HG02678 (cell line): ENCODE measurements around the gene HSPB1.
"Not testable (repeated sequence)": the region's sequence is repeated elsewhere in the genome, so short reads cannot be mapped to it uniquely, and the experiment has no call there.

Experiments used
- ATAC-seq: cut with Tn5 transposase; IDR thresholded peaks from one replicate; pipeline ENCODE4 v1.9.1; 2021; ENCODE audit warnings: mild to moderate bottlenecking, moderate library complexity; ENCODE audit not compliant: unreplicated experiment

Gene HSPB1

DNA sequence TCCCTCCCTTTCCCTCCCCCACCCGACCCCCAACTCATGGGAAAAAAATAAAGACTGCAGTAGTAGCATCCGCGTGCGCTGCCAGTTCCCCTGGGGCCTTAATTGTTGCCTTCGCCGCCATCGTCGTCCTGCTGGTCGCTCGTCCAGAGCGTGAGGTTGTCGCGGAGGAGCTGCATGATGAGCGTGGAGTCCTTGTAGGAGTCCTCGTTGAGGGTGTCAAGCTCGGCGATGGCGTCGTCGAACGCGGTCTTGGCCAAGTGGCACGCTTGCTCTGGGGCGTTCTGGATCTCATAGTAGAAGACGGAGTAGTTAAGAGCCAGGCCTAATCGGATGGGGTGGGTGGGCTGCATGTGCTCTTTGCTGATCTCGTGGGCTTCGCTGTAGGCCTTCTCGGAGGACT is 27.0 kb downstream of the HSPB1 start:
- no peak for ATAC-seq

- no peak for ATAC-seq
Measured at GRCh38 chr7:76330261-76330660, 27.8 kb downstream of the HSPB1 start.

GRCh38 chr7:76330673-76331072 is 28.2 kb downstream of the HSPB1 start:
- ATAC-seq = no peak

DNA sequence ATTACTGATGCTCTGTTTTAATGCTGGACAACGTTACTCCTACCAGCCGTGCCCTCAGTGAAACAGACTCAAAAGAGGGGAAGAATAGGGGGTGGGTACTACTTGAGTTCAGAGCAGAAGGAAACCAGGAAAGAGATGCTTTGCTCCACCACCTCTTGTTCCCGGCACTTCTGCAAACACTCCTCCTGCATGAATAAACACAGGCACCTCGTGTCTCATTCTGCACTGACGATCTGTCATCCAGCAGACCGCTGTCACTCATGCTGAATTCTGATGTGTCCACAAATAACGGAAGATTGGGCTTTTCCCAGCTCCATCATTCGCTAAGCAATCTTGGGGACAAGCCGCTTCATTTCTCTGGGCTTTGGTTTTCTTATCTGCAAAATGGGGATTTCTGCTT is 29.6 kb downstream of the HSPB1 start:
- no peak for ATAC-seq

DNA sequence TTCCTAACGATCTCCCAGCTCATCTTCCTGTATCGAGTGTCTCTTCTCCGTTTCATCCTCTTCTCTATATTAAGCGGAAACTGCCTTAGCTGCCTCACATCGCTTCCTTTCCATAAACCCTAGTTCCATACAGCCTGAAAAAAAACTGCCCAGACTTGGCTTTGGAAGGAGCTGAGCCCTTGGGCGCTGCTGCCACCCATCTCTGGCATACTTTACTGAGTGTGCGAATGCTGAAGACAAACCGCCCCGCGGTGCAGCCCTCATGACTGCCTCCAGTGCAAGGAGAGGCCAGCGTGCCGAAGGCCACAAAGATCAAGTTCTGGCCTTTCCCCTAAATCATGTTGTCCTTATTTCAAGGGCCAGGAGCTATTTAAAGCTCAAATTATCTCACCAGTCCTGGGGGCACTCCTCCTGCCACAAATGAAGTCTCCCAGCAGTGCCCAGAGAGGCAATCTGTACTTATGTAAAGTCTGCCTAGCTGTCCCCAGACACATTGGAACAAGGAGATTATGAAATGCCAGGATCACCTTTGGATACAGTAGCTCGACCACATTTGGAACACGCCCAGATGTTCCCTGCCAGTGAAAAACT is 31.1 kb downstream of the HSPB1 start:
- no peak for ATAC-seq

- no peak for ATAC-seq
Measured at GRCh38 chr7:76334320-76334967, 32.0 kb downstream of the HSPB1 start.

GRCh38 chr7:76335417-76335816 is 32.9 kb downstream of the HSPB1 start:
- not testable (repeated sequence) for ATAC-seq

DNA sequence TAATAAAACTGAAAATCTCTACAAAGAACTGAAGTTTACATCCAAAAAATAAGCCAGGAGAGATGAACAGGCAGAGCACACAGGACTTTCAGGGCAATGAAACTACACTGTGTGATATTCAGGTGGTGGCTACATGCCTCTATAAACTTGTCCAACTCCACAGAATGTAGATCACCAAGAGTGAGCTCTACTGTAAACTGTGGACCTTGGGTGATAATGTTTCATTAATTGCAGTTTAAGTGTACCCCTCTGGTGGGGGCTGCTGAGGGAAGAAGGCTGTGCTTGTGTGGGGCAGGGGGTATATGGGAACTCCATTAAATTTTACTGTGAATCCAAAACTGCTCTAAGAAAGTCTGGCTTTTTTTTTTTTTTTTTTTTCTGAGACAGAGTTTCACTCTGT is 33.6 kb downstream of the HSPB1 start:
- ATAC-seq = no peak

DNA sequence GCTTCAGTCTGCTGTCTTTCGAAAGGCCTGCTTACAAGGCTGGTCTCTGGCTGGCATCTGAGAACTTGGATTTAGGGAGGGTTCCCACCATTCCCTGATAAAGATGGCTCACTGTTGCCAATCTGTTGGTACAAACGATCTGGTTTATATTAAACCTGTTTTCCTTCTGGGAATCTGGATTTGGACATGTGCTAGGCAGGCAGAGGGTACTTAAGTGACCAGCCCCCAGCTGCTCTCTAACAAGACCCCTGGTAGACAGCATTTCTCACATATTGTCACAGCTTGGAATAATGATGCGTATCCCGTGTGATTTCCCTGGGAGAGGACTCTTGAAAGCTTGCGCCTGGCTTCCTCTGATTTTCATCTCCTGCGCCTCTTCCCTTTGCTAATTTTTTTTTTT is 34.7 kb downstream of the HSPB1 start:
- no peak for ATAC-seq

DNA sequence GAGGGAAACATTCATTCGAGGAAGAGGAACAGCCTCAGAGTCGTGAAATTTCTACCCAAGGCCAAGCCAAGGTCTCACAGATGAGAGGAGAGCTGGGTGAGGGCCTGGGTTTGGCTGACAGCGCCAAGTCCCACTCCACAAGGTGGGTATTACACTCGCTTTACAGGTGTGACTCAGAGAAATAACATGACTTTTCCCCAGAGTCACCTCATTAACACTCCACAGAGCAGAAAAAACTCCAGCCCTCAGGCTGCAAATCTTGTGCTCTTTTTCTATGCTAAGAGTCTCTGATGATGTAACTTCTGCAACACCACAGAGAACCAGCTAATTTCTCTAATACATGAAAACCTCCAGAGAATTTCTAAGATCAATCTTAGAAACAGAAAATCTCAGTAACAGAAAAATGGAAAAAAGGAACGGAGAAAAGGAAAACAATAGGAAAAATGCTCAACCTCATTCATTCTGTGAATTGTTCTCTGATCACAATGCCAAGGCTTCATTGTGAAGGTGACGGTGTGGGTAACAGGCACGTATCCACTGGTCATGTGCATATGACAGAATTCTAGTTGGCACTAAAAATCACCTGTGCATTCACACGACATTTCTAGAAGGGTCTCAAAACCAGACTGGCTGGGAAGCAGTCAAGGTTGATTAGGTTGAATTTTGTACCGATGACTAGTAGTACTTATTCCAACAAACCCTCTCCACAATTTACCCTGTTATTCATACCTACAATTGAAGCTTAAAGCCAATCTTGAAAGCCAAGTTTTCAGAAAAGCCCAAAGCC is 36.0 kb downstream of the HSPB1 start:
- ATAC-seq = no peak

DNA sequence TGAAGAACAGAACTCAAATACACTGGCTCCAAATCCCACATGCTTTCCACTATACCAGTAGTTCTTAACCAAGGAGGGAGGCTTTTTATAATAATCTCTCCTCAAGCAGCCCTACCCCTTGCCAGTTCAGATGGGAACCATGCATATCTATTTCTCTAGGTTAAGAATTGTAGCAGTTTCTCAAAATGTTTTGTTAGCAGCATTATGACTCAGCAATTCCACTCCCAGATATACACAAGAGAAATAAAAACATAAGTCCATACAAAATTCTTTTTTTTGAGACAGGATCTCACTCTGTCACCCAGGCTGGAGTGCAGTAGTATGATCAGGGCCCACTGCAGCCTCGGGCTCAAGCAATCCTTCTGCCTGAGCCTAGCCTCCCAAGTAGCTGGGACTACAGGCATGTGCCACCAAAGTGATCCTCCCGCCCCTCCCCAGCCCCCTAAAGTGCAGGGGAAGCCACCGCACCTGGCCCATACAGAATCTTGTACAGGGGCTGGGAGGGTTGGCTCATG is 38.2 kb downstream of the HSPB1 start:
- ATAC-seq = no peak

DNA sequence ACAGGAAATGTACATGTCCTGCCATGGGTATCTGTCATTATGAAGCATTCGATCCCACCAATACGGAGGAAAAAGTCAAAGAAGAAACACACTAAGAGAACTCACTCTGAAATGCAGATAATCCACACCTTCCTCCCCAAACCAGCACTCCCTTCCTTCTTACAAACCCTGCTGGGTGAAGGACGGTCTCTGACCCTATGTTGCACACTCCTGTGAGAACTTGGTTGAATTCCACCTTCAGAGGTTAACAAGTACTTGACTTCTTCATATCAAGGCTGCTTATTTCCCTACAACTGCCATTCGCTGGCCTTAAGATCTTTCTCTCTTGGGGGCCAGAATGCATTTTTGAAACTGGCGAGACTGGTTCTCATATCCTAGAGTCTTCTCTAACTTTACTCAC is 39.7 kb downstream of the HSPB1 start:
- ATAC-seq = no peak

DNA sequence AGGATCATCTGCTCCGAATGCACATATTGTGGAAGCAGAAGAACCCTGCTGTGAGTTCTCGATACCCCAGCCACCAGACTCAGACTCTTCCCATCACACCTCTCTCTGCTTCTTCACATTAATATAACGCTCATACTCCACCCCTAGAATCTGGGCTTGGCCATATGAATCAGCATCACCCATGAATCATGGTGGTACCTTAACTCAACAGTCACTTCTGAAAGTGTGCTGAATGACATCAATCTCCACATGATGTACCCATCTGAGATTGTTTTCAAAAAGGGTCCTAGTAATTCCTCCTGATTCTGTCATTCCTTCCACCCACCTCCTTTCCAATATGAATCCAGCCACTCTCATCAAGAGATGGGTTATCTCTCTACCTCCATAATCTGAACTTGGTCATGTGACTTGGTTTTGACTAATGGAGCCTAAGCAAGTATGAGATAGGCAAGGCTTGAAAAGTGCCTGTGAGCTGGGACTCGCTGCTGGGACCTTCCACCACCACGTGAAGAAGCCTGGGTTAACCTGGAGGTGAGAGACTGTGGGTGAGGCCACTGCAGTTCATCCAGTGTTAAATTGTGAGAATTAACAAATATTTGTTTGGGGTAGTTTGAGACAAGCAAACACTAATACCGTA is 40.9 kb downstream of the HSPB1 start:
- no peak for ATAC-seq

GRCh38 chr7:76343931-76344321 is 41.5 kb downstream of the HSPB1 start:
- no peak for ATAC-seq

DNA sequence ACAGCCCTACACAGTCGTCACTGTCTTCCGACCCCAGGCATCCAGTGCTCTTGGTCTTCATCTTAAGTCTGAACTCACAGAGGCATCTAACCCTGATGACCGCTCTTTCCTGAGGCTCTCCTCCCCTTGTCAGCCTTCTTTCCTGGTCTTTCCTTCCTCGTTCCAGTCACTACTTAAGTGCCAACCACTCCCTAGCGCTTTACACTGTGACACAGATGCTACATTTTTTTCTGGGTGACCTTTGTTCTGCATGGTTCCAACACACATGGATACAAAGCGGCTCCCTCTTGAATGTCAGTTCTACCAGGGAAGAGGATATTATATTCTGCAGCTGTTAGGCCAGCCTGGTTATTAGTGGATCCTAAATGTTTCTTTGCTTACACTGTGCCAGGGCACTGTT is 43.6 kb downstream of the HSPB1 start:
- no peak for ATAC-seq

- no peak for ATAC-seq
Measured at GRCh38 chr7:76346778-76347177, 44.3 kb downstream of the HSPB1 start.

GRCh38 chr7:76347710-76348109 is 45.2 kb downstream of the HSPB1 start:
- ATAC-seq = no peak

DNA sequence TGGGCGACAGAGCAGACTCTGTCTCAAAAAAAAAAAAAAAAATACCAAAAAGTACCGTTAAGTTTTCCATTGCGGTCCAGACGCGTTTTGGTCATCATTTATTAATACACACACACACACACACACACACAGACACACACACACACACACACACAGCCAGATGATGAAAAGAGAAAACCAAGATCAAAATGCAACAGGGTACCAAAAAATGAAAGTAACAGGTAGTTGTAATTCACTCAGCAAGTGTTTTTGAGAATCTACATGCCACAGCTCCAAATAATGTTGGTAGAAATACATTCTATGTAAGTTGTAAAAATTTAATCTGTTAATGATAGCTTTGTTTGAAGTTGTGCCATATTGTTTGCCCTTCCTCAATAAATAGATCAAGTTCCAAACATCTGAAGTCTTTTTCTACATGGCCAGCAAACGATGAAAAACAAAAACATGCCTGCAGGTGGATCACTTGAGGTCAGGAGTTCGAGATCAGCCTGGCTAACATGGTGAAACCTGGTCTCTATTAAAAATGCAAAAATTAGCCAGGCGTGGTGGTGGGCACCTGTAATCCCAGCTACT is 46.9 kb downstream of the HSPB1 start:
- no peak for ATAC-seq

DNA sequence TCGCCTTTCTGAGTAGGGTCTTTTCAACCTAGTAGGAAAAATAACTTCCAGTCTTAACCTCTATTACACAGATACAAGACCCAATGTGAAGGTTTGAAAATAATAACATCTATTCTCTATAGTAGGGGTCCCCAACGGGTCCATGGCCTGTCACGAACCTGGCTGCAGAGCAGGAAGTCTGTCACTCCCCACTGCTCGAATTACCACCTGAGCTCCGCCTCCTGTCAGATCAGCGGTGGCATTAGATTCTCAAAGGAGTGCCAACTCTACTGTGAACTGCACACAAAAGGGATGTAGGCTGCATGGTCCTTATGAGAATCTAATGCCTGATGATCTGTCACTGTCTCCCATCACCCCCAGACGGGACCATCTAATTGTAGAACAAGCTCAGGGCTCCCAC is 48.9 kb downstream of the HSPB1 start:
- ATAC-seq = no peak

- ATAC-seq = no peak
Measured at GRCh38 chr7:76352193-76352592, 49.7 kb downstream of the HSPB1 start.

DNA sequence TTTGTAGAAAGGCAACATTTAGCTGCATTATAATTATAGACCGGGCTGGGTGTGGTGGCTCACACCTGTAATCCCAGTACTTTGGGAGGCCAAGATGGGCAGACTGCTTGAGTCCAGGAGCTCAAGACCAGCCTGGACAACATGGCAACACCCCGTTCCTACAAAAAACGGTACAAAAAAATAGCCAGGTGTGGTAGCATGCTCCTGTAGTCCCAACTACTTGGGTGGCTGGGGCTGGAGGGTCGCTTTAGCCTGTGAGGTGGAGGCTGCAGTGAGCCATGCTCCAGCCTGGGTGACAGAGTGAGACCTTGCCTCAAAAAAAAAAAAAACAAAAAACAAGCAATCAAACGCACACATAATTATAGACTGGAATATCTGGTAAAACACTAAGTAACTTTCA is 51.3 kb downstream of the HSPB1 start:
- no peak for ATAC-seq
